ENCODE data around the gene PLCH1.

PLCH1 gene

GRCh38 chr3:155370198-155370597 lies 374.7 kb downstream of the PLCH1 start:
- no peak overlapping the region for H3K4me3 ChIP-seq (ENCODE audit: low read depth, low read length)
- TF ChIP-seq CTCF (IDR thresholded peaks at IDR 0.05; ENCODE audit: control insufficient read depth, extremely low read depth, insufficient read depth): no peak
- DNase-seq (ENCODE audit: low read depth): no peak

GRCh38 chr3:155369735-155370134 lies 375.1 kb downstream of the PLCH1 start:
- no peak for DNase-seq (ENCODE audit: low read depth)
- no peak overlapping the region for H3K4me3 ChIP-seq (ENCODE audit: low read depth, low read length)
- no peak for TF ChIP-seq CTCF (IDR thresholded peaks at IDR 0.05; ENCODE audit: control insufficient read depth, extremely low read depth, insufficient read depth)

- TF ChIP-seq CTCF (IDR thresholded peaks at IDR 0.05; ENCODE audit: control insufficient read depth, extremely low read depth, insufficient read depth): no peak
- DNase-seq (ENCODE audit: low read depth): no peak
- H3K4me3 ChIP-seq (ENCODE audit: low read depth, low read length): no peak overlapping the region
Observed at GRCh38 chr3:155369244-155369643, 375.6 kb downstream of the PLCH1 start.

GRCh38 chr3:155368786-155369185 lies 376.1 kb downstream of the PLCH1 start:
- no peak for TF ChIP-seq CTCF (IDR thresholded peaks at IDR 0.05; ENCODE audit: control insufficient read depth, extremely low read depth, insufficient read depth)
- H3K4me3 ChIP-seq (ENCODE audit: low read depth, low read length): no peak overlapping the region
- DNase-seq (ENCODE audit: low read depth): no peak

GRCh38 chr3:155367506-155367905 lies 377.4 kb downstream of the PLCH1 start:
- H3K4me3 ChIP-seq (ENCODE audit: low read depth, low read length): no peak overlapping the region
- DNase-seq (ENCODE audit: low read depth): no peak
- no peak for TF ChIP-seq CTCF (IDR thresholded peaks at IDR 0.05; ENCODE audit: control insufficient read depth, extremely low read depth, insufficient read depth)

- no peak for DNase-seq (ENCODE audit: low read depth)
- H3K4me3 ChIP-seq (ENCODE audit: low read depth, low read length): no peak overlapping the region
Observed at GRCh38 chr3:155365178-155365783, 379.6 kb downstream of the PLCH1 start.

More at GRCh38 chr3:155365178-155365783, 379.6 kb downstream of the PLCH1 start:
- TF ChIP-seq CTCF (IDR thresholded peaks at IDR 0.05; ENCODE audit: control insufficient read depth, extremely low read depth, insufficient read depth): no peak
